H1 (cell line): ENCODE data around the gene BPI. TPM values are rescaled to one million over a fixed set of nuclear protein-coding genes. Genes with fewer than 3 reads are reported as not detected.

Experiments
- CTCF ChIA-PET: fragments of 300-600 bp; sonication (Branson Sonifier 250); formaldehyde crosslinking; loops from one replicate; lab custom pipeline; 2021; ENCODE audit not compliant: partially characterized antibody; lab: Charles Lee
- POLR2A ChIA-PET: fragments of 300-600 bp; sonication (Branson Sonifier 250); formaldehyde crosslinking; loops from one replicate; lab custom pipeline; 2021; ENCODE audit warnings: inconsistent platforms; ENCODE audit not compliant: partially characterized antibody; lab: Charles Lee
- DNase-seq, 2 experiments: peaks; one replicate each; pipeline versions ENCODE4 v3.0.0 to v3.0.0-alpha.2; 2010 to 2022; ENCODE audit warnings: low spot score in 2 of 2, low read depth in 1 of 2, mixed read lengths in 1 of 2
- FAIRE-seq: peaks from 2 replicates; lab custom pipeline; 2011; peaks lifted over from hg19 to GRCh38; lab: Jason Lieb, UNC
- H2AFZ ChIP-seq: 2 replicates; pipeline ENCODE4 v1.8.1; 2012; ENCODE audit warnings: low read length, inconsistent platforms
- H2AK5ac ChIP-seq: 2 replicates; pipeline ENCODE4 v1.6.1; 2013; ENCODE audit warnings: low read depth, low read length
- H2BK120ac ChIP-seq: replicated peaks from 2 replicates; pipeline ENCODE3; 2013; ENCODE audit warnings: low read depth, low read length, inconsistent platforms
- H2BK12ac ChIP-seq: 2 replicates; pipeline ENCODE4 v1.6.1; 2013; ENCODE audit warnings: low read depth, low read length
- H2BK15ac ChIP-seq: 2 replicates; pipeline ENCODE4 v1.6.1; 2013; ENCODE audit warnings: low read length
- H2BK20ac ChIP-seq: 2 replicates; pipeline ENCODE4 v1.6.1; 2013; ENCODE audit warnings: low read length
- H2BK5ac ChIP-seq: 2 replicates; pipeline ENCODE4 v1.6.1; 2013; ENCODE audit warnings: low read depth, low read length
- H3K14ac ChIP-seq: 2 replicates; pipeline ENCODE4 v1.6.1; 2013; ENCODE audit warnings: inconsistent platforms; ENCODE audit not compliant: insufficient read length
- H3K18ac ChIP-seq: 2 replicates; pipeline ENCODE4 v1.6.1; 2013; ENCODE audit warnings: low read length; ENCODE audit errors: extremely low read depth
- H3K23ac ChIP-seq: 2 replicates; pipeline ENCODE4 v1.6.1; 2013; ENCODE audit warnings: inconsistent platforms; ENCODE audit not compliant: insufficient read length
- H3K23me2 ChIP-seq: 2 replicates; pipeline ENCODE4 v1.6.1; 2013; ENCODE audit warnings: low read depth, low read length
- H3K27ac ChIP-seq: 2 replicates; pipeline ENCODE4 v1.6.1; 2011; ENCODE audit warnings: low read depth, low read length, inconsistent platforms
- H3K27me3 ChIP-seq, 4 experiments: replicated peaks in 1 of 4; 1 replicate in 1 of 4; 2 replicates in 3 of 4; pipeline versions ENCODE4 v1.6.1 to v1.8.1; 2011 to 2013; ENCODE audit warnings: low read length in 3 of 4, mild to moderate bottlenecking in 3 of 4, inconsistent platforms in 2 of 4, mixed read lengths in 2 of 4, moderate library complexity in 1 of 4; ENCODE audit not compliant: control insufficient read depth in 3 of 4, insufficient read depth in 3 of 4; ENCODE audit errors: extremely low read depth in 1 of 4
- H3K36me3 ChIP-seq, 4 experiments: 2 replicates each; pipeline versions ENCODE4 v1.6.1 to v1.8.1; 2011 to 2013; ENCODE audit warnings: mild to moderate bottlenecking in 4 of 4, low read length in 3 of 4, moderate library complexity in 2 of 4, control low read depth in 1 of 4, inconsistent platforms in 1 of 4; ENCODE audit not compliant: insufficient read depth in 4 of 4, control insufficient read depth in 2 of 4
- H3K4ac ChIP-seq: replicated peaks from 2 replicates; pipeline ENCODE3; 2013; ENCODE audit warnings: low read length, low read depth, mixed read lengths, inconsistent platforms; ENCODE audit not compliant: insufficient read length
- H3K4me1 ChIP-seq, 4 experiments: replicated peaks in 1 of 4; 1 replicate in 1 of 4; 2 replicates in 3 of 4; pipeline versions ENCODE4 v1.6.1 to v1.8.1; 2011 to 2013; ENCODE audit warnings: low read length in 3 of 4, inconsistent platforms in 2 of 4, mixed read lengths in 1 of 4; ENCODE audit not compliant: insufficient read depth in 4 of 4, control insufficient read depth in 3 of 4
- H3K4me2 ChIP-seq, 2 experiments: 2 replicates each; pipeline versions ENCODE4 v1.6.1 to v1.8.1; 2011 to 2013; ENCODE audit warnings: low read depth in 2 of 2, low read length in 2 of 2, control low read depth in 1 of 2, inconsistent platforms in 1 of 2, mild to moderate bottlenecking in 1 of 2; ENCODE audit not compliant: insufficient read depth in 1 of 2
- H3K4me3 ChIP-seq, 4 experiments: fragments of 200-600, 300-600 bp in 1 of 4; sonication (generic), shearing (Covaris generic), sonication (Bioruptor Twin) in 1 of 4; 2 replicates each; pipeline versions ENCODE4 v1.5.1 to v1.8.1; 2011 to 2016; ENCODE audit warnings: low read length in 4 of 4, low read depth in 3 of 4, control low read depth in 2 of 4, inconsistent platforms in 2 of 4, mild to moderate bottlenecking in 2 of 4, mixed read lengths in 1 of 4, moderate library complexity in 1 of 4; ENCODE audit not compliant: insufficient read depth in 2 of 4; ENCODE audit errors: extremely low read depth in 1 of 4
- H3K56ac ChIP-seq: replicated peaks from 2 replicates; pipeline ENCODE3; 2013; ENCODE audit warnings: low read depth, mild to moderate bottlenecking, mixed read lengths, low read length, inconsistent platforms; ENCODE audit not compliant: insufficient read length
- H3K79me1 ChIP-seq: 2 replicates; pipeline ENCODE4 v1.6.1; 2013; ENCODE audit warnings: low read depth, low read length, control low read depth
- H3K79me2 ChIP-seq, 2 experiments: 2 replicates each; pipeline versions ENCODE4 v1.6.1 to v1.8.1; 2012 to 2013; ENCODE audit warnings: low read length in 2 of 2, mild to moderate bottlenecking in 2 of 2, inconsistent platforms in 1 of 2; ENCODE audit not compliant: insufficient read depth in 2 of 2, control insufficient read depth in 1 of 2
- H3K9ac ChIP-seq, 4 experiments: replicated peaks in 1 of 4; 1 replicate in 1 of 4; 2 replicates in 3 of 4; pipeline versions ENCODE4 v1.6.1 to v1.8.1; 2011 to 2013; ENCODE audit warnings: low read depth in 3 of 4, low read length in 3 of 4, control low read depth in 2 of 4, mild to moderate bottlenecking in 2 of 4, moderate library complexity in 2 of 4, inconsistent platforms in 1 of 4; ENCODE audit errors: extremely low read depth in 1 of 4
- H3K9me3 ChIP-seq, 2 experiments: 2 replicates each; pipeline versions ENCODE4 v1.6.1 to v1.8.1; 2012 to 2013; ENCODE audit warnings: mild to moderate bottlenecking in 2 of 2, moderate library complexity in 2 of 2, control low read depth in 1 of 2, inconsistent platforms in 1 of 2, low read depth in 1 of 2, low read length in 1 of 2, mixed read lengths in 1 of 2; ENCODE audit not compliant: insufficient read depth in 2 of 2
- H4K20me1 ChIP-seq, 2 experiments: replicated peaks in 1 of 2; 2 replicates each; pipeline versions ENCODE3 to v1.8.1; 2011 to 2013; ENCODE audit warnings: inconsistent platforms in 2 of 2, low read length in 2 of 2, mild to moderate bottlenecking in 1 of 2; ENCODE audit not compliant: insufficient read depth in 2 of 2, control insufficient read depth in 1 of 2
- H4K5ac ChIP-seq: 2 replicates; pipeline ENCODE4 v1.6.1; 2013; ENCODE audit warnings: low read length, low read depth, mixed read lengths, inconsistent platforms; ENCODE audit not compliant: insufficient read length
- H4K8ac ChIP-seq: 2 replicates; pipeline ENCODE4 v1.8.0; 2013; ENCODE audit warnings: mild to moderate bottlenecking, moderate library complexity, low read length, inconsistent platforms; ENCODE audit not compliant: insufficient read depth; ENCODE audit errors: extremely low read depth
- H4K91ac ChIP-seq: replicated peaks from 2 replicates; pipeline ENCODE3; 2013; ENCODE audit warnings: low read length, mixed read lengths, inconsistent platforms; ENCODE audit not compliant: insufficient read length
- CBX8 ChIP-seq: fragments of 300-800, 300-1000 bp; sonication (generic); IDR thresholded peaks from 2 replicates; pipeline ENCODE4 v1.7.1; 2016; ENCODE audit warnings: low read depth, low read length, borderline replicate concordance
- TEAD4 ChIP-seq: IDR thresholded peaks from 2 replicates; pipeline ENCODE4 v1.6.1; 2012; ENCODE audit warnings: low read depth, low read length, inconsistent platforms, mixed read lengths
- WGBS, 2 experiments: shearing (Covaris generic) in 1 of 2; methylation state at CpG; one replicate each; pipeline versions ENCODE4 v1.1.6 to v1.1.7; 2013 to 2015; ENCODE audit warnings: low lambda C conversion rate in 2 of 2, mixed read lengths in 2 of 2, inconsistent platforms in 1 of 2, low coverage in 1 of 2, missing lambda C conversion rate in 1 of 2; ENCODE audit not compliant: insufficient replicate concordance in 2 of 2, insufficient coverage in 1 of 2, insufficient read length in 1 of 2; ENCODE audit errors: extremely low coverage in 1 of 2, missing lambda C conversion rate in 1 of 2; 5-methylcytosine and 5-hydroxymethylcytosine counted together
- polyA plus RNA-seq, 7 experiments: library from polyadenylated mRNA; depleted of rRNA in 3 of 7; stranded (reverse) in 5 of 7; unstranded in 2 of 7; fragments of >200 nt in 5 of 7; fragments of 200-250 nt in 2 of 7; gene quantifications; 1 replicate in 5 of 7; 2 replicates in 1 of 7; 4 replicates in 1 of 7; pipeline versions ENCODE4 v1.2.1 to v1.2.3, GENCODE V29; 2011 to 2013; ENCODE audit warnings: missing spikeins in 2 of 7, mixed read lengths in 2 of 7
- total RNA-seq: library from RNA; stranded (reverse); fragmentation: NEBNext Ultra II Directional; extraction: Animal tissue kit (Norgen Biotek cat#: 25700); gene quantifications from 2 replicates; pipeline ENCODE4 v1.2.1, GENCODE V29; 2021

The BPI gene
- total and polyA plus RNA-seq, 2 of the 8 experiments (the other 6 are each of a cell fraction or from before 2014, with no cell fraction given), result not detected

GRCh38 chr20:38293491-38294065 lies 10.4 kb upstream of the BPI start:
- ChIA-PET POLR2A (interaction anchor here (1.6 kb wide), 1 partner anchor 9 kb away, joined by 3 read pairs; no protein-coding TSS in a partner anchor), CTCF (interaction anchor here (1.8 to 1.9 kb wide), 2 partner anchors 12 to 74 kb away, joined by 5 read pairs; no protein-coding TSS in a partner anchor)
- 83% methylated on average over 7 of the region's 7 CpGs; no CpG with 5 or more reads in 1 of the 2 experiments for WGBS, 2 experiments
- no peak overlapping the region for H3K23ac ChIP-seq
- peak overlapping the region; percentile 84; the same call in 1 of the 2 replicates for H2BK12ac ChIP-seq
- H2BK15ac ChIP-seq, result no peak overlapping the region; the same call in 1 of the 2 replicates
- H3K23me2 ChIP-seq, result no peaks in the 10 kb centered on the region
- no peaks in the 10 kb centered on the region for H3K79me1 ChIP-seq
- TF ChIP-seq TEAD4 (0 out of 2 replicates have a peak, but pooled peaks have one; percentile 16), CBX8 (no peak)
- no peak overlapping the region for H4K5ac ChIP-seq
- peak overlapping the region; percentile 89; the same call in 1 of the 2 replicates for H2BK20ac ChIP-seq
- H3K4me2 ChIP-seq, result no peak overlapping the region
- peak overlapping the region; percentile 30; the same call in 1 of the 2 replicates for H2AFZ ChIP-seq
- no peak overlapping the region for H4K8ac ChIP-seq
- FAIRE-seq (peak; percentile 55), DNase-seq (no peak)
- H3K27me3 ChIP-seq, result no peaks in the 10 kb centered on the region
- H3K14ac ChIP-seq, result no peak overlapping the region
- no peaks in the 10 kb centered on the region for H3K36me3 ChIP-seq
- H3K9me3 ChIP-seq, result no peaks in the 10 kb centered on the region
- H2AK5ac ChIP-seq, result no peak overlapping the region
- no peak overlapping the region for H3K9ac ChIP-seq
- no peak overlapping the region for H2BK120ac ChIP-seq
- H3K18ac ChIP-seq, result no peak overlapping the region
- H3K4ac ChIP-seq, result no peak overlapping the region
- H4K91ac ChIP-seq, result peak overlapping the region; percentile 52
- H3K4me1 ChIP-seq, result peaks cover 0 to 3% (median 1%) of the 10 kb centered on the region in 4 experiments; a peak in 2 of 7 replicates
- H3K79me2 ChIP-seq, result no peaks in the 10 kb centered on the region
- no peak overlapping the region for H3K56ac ChIP-seq
- no peak overlapping the region for H2BK5ac ChIP-seq
- H4K20me1 ChIP-seq, result no peaks in the 10 kb centered on the region
- H3K4me3 ChIP-seq, result no peak overlapping the region
- no peak overlapping the region for H3K27ac ChIP-seq
